ENCODE measurements around the gene CCL7. TPM values are rescaled to one million over a fixed set of nuclear protein-coding genes. Genes with fewer than 3 reads are reported as not detected.

CCL7 gene
- total RNA-seq, 2 donors from 2014 or later = not detected

GRCh38 chr17:34252444-34253138, 17.4 kb upstream of the CCL7 start:
- Mint-ChIP-seq H3K27me3 (ENCODE audit: low read depth) (peaks cover 56% of the 10 kb centered on the region), H3K27ac (no peak overlapping the region), H3K36me3 (ENCODE audit: insufficient read depth in 2 of 2) (no peaks in the 10 kb centered on the region), H3K4me1 (ENCODE audit: low read depth) (peaks cover 5% of the 10 kb centered on the region), H3K4me3 (no peak overlapping the region), H3K9me3 (no peaks in the 10 kb centered on the region)
- peak; percentile 22 to 59 for ATAC-seq (replicated peaks in 1 of 2)
- DNase-seq = no peak

- Mint-ChIP-seq H3K4me1 (ENCODE audit: low read depth) (peaks cover 5% of the 10 kb centered on the region), H3K36me3 (ENCODE audit: insufficient read depth in 2 of 2) (no peaks in the 10 kb centered on the region), H3K4me3 (no peak overlapping the region), H3K9me3 (no peaks in the 10 kb centered on the region), H3K27me3 (ENCODE audit: low read depth) (peaks cover 61% of the 10 kb centered on the region), H3K27ac (no peak overlapping the region)
- DNase-seq (no peak), ATAC-seq (replicated peaks in 1 of 2) (no peak)
Measured at GRCh38 chr17:34253139-34253525, 16.9 kb upstream of the CCL7 start.

- Mint-ChIP-seq H3K4me3 (no peak overlapping the region), H3K27me3 (ENCODE audit: low read depth) (peaks cover 71% of the 10 kb centered on the region), H3K4me1 (ENCODE audit: low read depth) (peaks cover 5% of the 10 kb centered on the region), H3K27ac (no peak overlapping the region), H3K36me3 (ENCODE audit: insufficient read depth in 2 of 2) (no peaks in the 10 kb centered on the region), H3K9me3 (no peaks in the 10 kb centered on the region)
- ATAC-seq (replicated peaks in 1 of 2) (no peak), DNase-seq (no peak)
Measured at GRCh38 chr17:34254146-34254545, 15.9 kb upstream of the CCL7 start.

- no peaks in the 10 kb centered on the region for H3K36me3 Mint-ChIP-seq (ENCODE audit: insufficient read depth in 2 of 2)
- no peak within 1 kb of the TSS for H3K4me3 Mint-ChIP-seq
- H3K9me3 Mint-ChIP-seq = no peaks in the 10 kb centered on the region
- peaks cover 77% of the 10 kb centered on the region for H3K27me3 Mint-ChIP-seq (ENCODE audit: low read depth)
- ATAC-seq (replicated peaks in 1 of 2) = no peak
- no peak within 1 kb of the TSS for H3K27ac Mint-ChIP-seq
- H3K4me1 Mint-ChIP-seq (ENCODE audit: low read depth) = peaks cover 5% of the 10 kb centered on the region
- DNase-seq = no peak
Measured at GRCh38 chr17:34254651-34255380, 15.2 kb upstream of the CCL7 start, which contains the start of gene CCL2. CCL2 (plus strand) TSS chr17:34255285; CDS start chr17:34255350, 65 bp downstream.

- no peak for ATAC-seq (replicated peaks in 1 of 2)
- no peak for DNase-seq
- H3K9me3 Mint-ChIP-seq = no peaks in the 10 kb centered on the region
- H3K4me1 Mint-ChIP-seq (ENCODE audit: low read depth) = peaks cover 5% of the 10 kb centered on the region
- H3K27ac Mint-ChIP-seq = no peak overlapping the region
- H3K27me3 Mint-ChIP-seq (ENCODE audit: low read depth) = peaks cover 78% of the 10 kb centered on the region
- H3K36me3 Mint-ChIP-seq (ENCODE audit: insufficient read depth in 2 of 2) = no peaks in the 10 kb centered on the region
- H3K4me3 Mint-ChIP-seq = no peak overlapping the region
Measured at GRCh38 chr17:34255381-34255732, 14.7 kb upstream of the CCL7 start.

GRCh38 chr17:34255841-34256240, 14.2 kb upstream of the CCL7 start:
- no peak overlapping the region for H3K27ac Mint-ChIP-seq
- peaks cover 5% of the 10 kb centered on the region for H3K4me1 Mint-ChIP-seq (ENCODE audit: low read depth)
- DNase-seq (no peak), ATAC-seq (replicated peaks in 1 of 2) (no peak)
- no peaks in the 10 kb centered on the region for H3K36me3 Mint-ChIP-seq (ENCODE audit: insufficient read depth in 2 of 2)
- no peaks in the 10 kb centered on the region for H3K9me3 Mint-ChIP-seq
- peaks cover 78% of the 10 kb centered on the region for H3K27me3 Mint-ChIP-seq (ENCODE audit: low read depth)
- H3K4me3 Mint-ChIP-seq = no peak overlapping the region

- H3K4me1 Mint-ChIP-seq (ENCODE audit: low read depth) = peaks cover 5% of the 10 kb centered on the region
- H3K27ac Mint-ChIP-seq = no peak overlapping the region
- ATAC-seq (replicated peaks in 1 of 2) (no peak), DNase-seq (no peak)
- H3K9me3 Mint-ChIP-seq = no peaks in the 10 kb centered on the region
- no peak overlapping the region for H3K4me3 Mint-ChIP-seq
- H3K27me3 Mint-ChIP-seq (ENCODE audit: low read depth) = peaks cover 81% of the 10 kb centered on the region
- no peaks in the 10 kb centered on the region for H3K36me3 Mint-ChIP-seq (ENCODE audit: insufficient read depth in 2 of 2)
Measured at GRCh38 chr17:34257299-34257985, 12.6 kb upstream of the CCL7 start.

- Mint-ChIP-seq H3K36me3 (ENCODE audit: insufficient read depth in 2 of 2) (no peaks in the 10 kb centered on the region), H3K4me3 (no peak overlapping the region), H3K4me1 (ENCODE audit: low read depth) (no peaks in the 10 kb centered on the region), H3K27ac (no peak overlapping the region), H3K27me3 (ENCODE audit: low read depth) (peaks cover 78% of the 10 kb centered on the region), H3K9me3 (no peaks in the 10 kb centered on the region)
- no peak for DNase-seq
- no peak for ATAC-seq (replicated peaks in 1 of 2)
Measured at GRCh38 chr17:34257986-34258326, 12.1 kb upstream of the CCL7 start.

GRCh38 chr17:34259146-34259545, 10.9 kb upstream of the CCL7 start:
- H3K27me3 Mint-ChIP-seq (ENCODE audit: low read depth) = peaks cover 66% of the 10 kb centered on the region

GRCh38 chr17:34260861-34261260, 9.2 kb upstream of the CCL7 start:
- Mint-ChIP-seq H3K27ac (no peak overlapping the region), H3K36me3 (ENCODE audit: insufficient read depth in 2 of 2) (no peaks in the 10 kb centered on the region), H3K4me3 (no peak overlapping the region), H3K9me3 (no peaks in the 10 kb centered on the region), H3K4me1 (ENCODE audit: low read depth) (no peaks in the 10 kb centered on the region), H3K27me3 (ENCODE audit: low read depth) (peaks cover 60% of the 10 kb centered on the region)
- no peak for DNase-seq
- ATAC-seq (replicated peaks in 1 of 2) = no peak

More at GRCh38 chr17:34259146-34259545, 10.9 kb upstream of the CCL7 start:
- no peak for DNase-seq
- H3K9me3 Mint-ChIP-seq = no peaks in the 10 kb centered on the region
- no peaks in the 10 kb centered on the region for H3K4me1 Mint-ChIP-seq (ENCODE audit: low read depth)
- no peak overlapping the region for H3K27ac Mint-ChIP-seq
- no peak for ATAC-seq (replicated peaks in 1 of 2)
- H3K36me3 Mint-ChIP-seq (ENCODE audit: insufficient read depth in 2 of 2) = no peaks in the 10 kb centered on the region
- no peak overlapping the region for H3K4me3 Mint-ChIP-seq

- Mint-ChIP-seq H3K27me3 (ENCODE audit: low read depth) (peaks cover 60% of the 10 kb centered on the region), H3K4me1 (ENCODE audit: low read depth) (no peaks in the 10 kb centered on the region), H3K27ac (peak overlapping the region; percentile 0), H3K9me3 (no peaks in the 10 kb centered on the region), H3K36me3 (ENCODE audit: insufficient read depth in 2 of 2) (no peaks in the 10 kb centered on the region), H3K4me3 (no peak overlapping the region)
- DNase-seq (peak in 1 of 2 donors; percentile 13), ATAC-seq (replicated peaks in 1 of 2) (peak in 1 of 2 donors; percentile 66)
Measured at GRCh38 chr17:34261568-34262337, 8.3 kb upstream of the CCL7 start.

GRCh38 chr17:34265711-34266110, 4.3 kb upstream of the CCL7 start:
- no peaks in the 10 kb centered on the region for H3K4me1 Mint-ChIP-seq (ENCODE audit: low read depth)
- ATAC-seq (replicated peaks in 1 of 2) (no peak), DNase-seq (no peak)
- no peak overlapping the region for H3K4me3 Mint-ChIP-seq
- no peaks in the 10 kb centered on the region for H3K9me3 Mint-ChIP-seq
- H3K27me3 Mint-ChIP-seq (ENCODE audit: low read depth) = peaks cover 46% of the 10 kb centered on the region
- no peak overlapping the region for H3K27ac Mint-ChIP-seq
- H3K36me3 Mint-ChIP-seq (ENCODE audit: insufficient read depth in 2 of 2) = no peaks in the 10 kb centered on the region

- Mint-ChIP-seq H3K27me3 (ENCODE audit: low read depth) (peaks cover 53% of the 10 kb centered on the region), H3K9me3 (no peaks in the 10 kb centered on the region), H3K4me3 (no peak overlapping the region), H3K27ac (no peak overlapping the region), H3K4me1 (ENCODE audit: low read depth) (no peaks in the 10 kb centered on the region), H3K36me3 (ENCODE audit: insufficient read depth in 2 of 2) (no peaks in the 10 kb centered on the region)
- ATAC-seq (replicated peaks in 1 of 2) (no peak), DNase-seq (no peak)
Measured at GRCh38 chr17:34275881-34276280, 5.9 kb downstream of the CCL7 start.
